Stimulated activated CD8-positive, alpha-beta memory T cell treated with anti-CD3 and anti-CD28 coated beads, Interleukin-12 subunit alpha, Interleukin-12 subunit beta, amount 100 ng/mL, for 1 hour (primary cell): Measurements from ENCODE around the gene ADH1B.
"Not testable (repeated sequence)": the region's sequence is repeated elsewhere in the genome, so short reads cannot be mapped to it uniquely, and the experiment has no call there.

Source experiments
- DNase-seq: peaks from one replicate; pipeline ENCODE4 v3.0.0-alpha.2; 2020; ENCODE audit warnings: low read depth

Gene ADH1B

DNA sequence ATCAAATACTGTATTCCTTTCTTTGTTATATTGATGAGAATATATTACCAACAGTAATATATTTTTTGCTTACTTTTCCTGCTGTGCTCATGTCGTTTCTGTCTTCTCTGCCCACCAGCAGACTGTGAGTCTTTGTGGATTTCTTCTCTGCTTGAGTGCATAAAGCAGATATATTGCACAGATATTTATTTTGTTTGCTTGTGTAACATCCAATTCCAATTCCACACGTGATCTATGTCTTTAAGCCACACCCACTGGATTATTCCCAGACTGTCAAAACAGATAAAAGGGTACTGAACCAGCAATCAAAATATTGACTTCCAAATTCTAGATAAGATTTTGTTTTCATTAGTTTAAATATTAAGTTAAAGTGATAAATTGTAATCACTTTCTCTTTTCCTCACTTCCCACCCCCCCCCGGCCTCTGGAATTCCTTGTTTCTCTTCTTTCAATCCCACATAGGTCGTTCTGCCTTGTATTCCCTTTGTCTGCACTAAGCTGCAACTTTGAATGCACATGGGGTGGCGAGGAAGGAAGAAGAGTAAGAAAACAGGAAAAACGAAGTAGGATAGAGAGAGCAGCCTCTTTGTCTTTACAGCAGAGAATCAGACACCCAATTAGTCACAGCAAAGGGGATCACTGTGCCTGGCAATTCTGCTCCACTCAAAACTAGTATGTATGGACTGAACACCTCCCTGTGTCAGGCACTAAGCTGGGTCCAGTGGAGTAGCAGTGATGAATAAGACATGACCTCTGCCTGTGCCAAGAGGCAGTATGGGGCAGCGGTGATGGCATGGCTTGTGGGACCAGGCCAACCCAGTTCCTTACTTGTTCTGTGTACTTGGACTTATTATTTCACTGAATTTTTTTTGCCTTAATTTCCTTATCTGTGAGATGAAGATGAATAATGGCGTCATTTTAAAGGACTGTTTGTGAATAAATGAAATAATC is at the start of gene ADH1B:
Gene ADH1B, minus strand, starts transcription at position 161 of the 951 bp plus-strand sequence. Its CDS starts 70 bp downstream, at position 91.
- no peak for DNase-seq

DNA sequence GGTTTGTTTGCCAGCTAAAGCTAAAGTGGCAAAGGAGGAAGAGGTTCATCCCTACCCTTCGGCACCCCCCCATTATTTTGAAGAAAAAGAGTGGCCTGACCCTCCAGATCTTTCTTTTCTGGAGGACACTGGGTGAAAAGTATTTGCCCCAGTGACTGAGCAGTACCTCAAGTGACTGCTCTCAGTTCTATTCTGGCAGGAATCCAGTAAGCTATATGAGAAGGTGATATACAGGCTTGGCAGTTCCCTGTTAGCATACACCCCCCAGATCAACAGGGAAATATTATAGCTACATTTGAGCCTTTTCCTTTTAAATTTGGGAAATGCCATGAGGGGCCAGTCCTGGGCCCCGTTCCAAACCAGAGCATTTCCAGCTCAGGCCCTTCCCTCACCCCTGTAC is 46.6 kb upstream of the ADH1B start:
- DNase-seq, result not testable (repeated sequence)

DNA sequence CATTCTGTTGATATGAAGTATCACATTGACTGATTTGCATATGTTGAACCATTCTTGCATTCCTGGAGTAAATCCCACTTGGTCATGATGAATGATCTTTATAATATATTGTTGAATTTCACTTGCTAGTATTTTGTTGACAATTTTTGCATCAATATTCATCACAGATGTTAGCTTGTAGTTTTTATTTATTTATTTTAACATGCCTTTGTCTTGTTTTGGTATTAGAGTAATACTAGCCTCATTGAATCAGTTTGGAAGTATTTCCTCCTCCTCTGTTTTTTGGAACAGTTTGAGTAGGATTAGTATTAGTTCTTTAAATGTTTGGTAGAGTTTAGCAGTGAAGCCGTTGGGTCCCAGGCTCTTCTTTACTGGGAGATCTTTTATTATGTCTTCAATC is 45.3 kb upstream of the ADH1B start:
- no peak for DNase-seq

DNA sequence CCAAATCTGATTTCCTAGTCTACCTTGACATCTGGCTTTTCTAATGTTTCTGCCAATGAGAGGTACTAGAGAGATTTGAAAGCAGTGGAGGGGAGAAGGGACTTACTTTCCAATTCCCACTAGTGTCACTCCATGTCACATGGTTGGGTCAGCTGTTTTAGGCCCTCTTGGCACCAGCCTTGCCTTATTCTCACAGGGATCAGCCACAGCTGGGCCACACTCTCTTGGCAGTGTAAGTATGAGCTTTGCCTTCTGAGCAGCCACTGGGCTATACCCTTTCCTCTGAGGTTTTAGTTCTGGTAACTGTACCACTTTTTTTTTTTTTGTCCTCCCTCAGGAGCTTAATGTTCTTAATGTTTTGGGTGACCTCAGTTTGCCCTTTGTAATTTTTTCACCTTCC is 41.6 kb upstream of the ADH1B start:
- DNase-seq, result no peak

DNA sequence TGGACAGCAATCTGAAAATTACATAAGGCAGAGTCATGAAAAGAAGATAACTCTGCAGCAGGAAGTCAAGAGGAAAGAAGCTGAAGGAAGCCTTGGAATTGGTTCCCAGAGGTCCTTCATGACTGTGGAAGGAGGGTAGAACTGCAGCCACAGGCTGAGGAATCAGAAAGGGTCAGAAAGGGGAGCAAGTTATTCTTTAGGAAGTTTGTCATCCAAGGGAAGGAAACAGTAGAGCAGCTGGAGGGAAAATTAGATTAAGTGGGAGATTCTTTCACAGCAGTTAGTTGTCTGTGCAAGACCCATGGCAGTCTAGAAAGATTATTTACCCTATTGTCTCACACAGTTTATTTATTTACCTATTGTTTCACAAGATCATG is 40.7 kb upstream of the ADH1B start:
- no peak for DNase-seq

DNA sequence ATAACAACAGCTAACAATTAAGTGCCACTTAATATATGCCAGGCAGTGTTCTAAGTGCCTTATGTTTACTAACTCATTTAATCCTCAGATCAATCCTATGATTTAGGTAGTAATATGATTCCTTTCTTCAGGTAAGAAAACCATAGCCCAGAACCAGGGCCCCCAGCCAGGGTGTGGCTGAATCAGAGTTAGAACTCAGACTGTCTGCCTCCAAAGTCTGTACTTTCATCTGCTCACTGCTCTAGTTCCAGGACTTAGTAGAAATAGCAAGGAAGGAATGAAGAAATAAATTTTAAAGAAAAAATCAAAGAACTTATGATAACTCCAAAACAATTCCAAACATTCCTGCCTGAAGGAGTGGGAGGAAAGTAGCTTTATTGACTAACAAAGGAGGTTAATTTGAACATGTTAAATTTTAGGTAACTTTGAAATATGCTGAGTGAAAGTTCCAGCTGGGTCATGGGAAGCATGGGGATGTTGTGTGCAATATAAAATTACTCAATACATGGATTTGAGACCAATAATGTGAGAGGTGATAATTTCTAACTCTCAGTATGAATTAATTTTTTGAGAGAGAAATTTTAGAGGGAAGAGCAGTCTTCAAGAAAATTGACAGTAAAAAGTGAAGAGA is 40.2 kb upstream of the ADH1B start:
- no peak for DNase-seq

DNA sequence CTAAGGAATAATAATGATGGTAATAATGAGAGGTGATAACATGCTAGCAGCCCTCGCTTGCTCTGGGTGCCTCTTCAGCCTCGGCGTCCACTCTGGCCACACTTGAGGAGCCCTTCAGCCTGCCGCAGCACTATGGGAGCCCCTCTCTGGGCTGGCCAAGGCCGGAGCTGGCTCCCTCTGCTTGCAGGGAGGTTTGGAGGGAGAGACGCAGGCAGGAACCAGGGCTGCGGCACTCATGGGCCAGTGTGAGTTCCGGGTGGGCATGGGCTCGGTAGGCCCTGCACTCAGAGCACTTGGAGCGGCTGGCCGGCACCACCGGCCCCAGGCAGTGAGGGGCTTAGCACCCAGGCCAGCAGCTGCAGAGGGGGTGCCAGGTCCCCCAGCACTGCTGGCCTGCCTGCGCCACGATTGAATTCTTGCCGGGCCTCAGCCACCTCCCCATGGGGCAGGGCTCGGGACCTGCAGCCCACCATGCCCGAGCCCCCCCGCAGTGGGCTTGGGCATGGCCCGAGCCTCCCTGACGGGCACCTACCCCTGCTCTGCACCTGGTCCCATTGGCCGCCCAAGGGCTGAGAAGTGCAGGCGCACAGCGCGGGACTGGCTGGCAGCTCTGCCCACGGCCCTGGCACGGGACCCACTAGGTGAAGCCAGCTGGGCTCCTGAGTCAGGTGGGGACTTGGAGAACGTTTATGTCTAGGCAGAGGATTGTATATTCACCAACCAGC is 38.4 kb upstream of the ADH1B start:
- DNase-seq, result no peak

DNA sequence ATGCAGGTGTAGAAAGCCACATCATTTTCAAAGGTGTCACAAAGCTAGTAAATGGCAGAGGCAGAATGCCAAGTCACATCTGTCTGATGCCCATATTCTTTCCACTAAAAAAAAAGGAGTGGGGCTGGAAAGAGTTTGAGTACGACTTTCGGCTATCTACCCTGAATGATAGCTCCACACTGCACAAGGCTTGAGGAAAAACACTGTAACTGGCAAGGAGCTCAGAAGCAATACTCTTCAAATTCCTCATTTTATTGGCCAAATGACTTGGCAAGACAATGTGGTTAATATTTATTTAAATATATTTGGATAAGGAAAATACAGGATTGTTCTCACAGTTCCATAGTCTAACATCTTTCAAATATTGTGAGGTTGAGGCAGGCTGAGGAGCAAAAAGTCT is 36.7 kb upstream of the ADH1B start:
- no peak for DNase-seq

DNA sequence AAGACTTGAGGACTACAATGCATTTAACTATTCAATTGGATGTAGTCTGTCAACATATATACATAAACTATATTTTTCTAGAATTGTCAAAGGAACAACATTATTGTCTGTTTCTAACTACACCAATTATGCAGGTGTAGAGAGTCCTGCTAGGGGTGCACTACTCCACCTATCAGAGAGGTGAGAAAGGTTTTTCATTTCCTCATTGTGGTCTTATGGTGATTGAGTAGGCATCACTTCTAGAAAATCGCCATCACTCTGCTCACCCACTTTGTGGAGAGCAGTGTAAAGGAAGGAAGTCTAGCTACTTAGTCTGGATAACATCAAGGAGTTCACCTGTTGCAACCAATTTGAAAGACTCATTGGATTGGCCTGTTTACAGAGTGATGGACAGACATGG is 35.8 kb upstream of the ADH1B start:
- DNase-seq, result no peak

DNA sequence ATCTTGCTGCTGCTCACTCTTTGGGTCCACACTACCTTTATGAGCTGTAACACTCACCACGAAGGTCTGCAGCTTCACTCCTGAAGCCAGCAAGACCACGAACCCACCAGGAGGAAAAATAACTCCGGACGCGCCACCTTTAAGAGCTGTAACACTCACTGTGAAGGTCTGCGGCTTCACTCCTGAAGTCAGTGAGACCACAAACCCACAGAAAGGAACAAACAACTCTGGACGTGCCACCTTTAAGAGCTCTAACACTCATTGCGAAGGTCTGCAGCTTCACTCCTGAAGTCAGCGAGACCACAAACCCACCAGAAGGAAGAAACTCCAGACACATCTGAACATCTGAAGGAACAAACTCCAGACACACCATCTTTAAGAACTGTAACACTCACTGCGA is 34.9 kb upstream of the ADH1B start:
- not testable (repeated sequence) for DNase-seq

DNA sequence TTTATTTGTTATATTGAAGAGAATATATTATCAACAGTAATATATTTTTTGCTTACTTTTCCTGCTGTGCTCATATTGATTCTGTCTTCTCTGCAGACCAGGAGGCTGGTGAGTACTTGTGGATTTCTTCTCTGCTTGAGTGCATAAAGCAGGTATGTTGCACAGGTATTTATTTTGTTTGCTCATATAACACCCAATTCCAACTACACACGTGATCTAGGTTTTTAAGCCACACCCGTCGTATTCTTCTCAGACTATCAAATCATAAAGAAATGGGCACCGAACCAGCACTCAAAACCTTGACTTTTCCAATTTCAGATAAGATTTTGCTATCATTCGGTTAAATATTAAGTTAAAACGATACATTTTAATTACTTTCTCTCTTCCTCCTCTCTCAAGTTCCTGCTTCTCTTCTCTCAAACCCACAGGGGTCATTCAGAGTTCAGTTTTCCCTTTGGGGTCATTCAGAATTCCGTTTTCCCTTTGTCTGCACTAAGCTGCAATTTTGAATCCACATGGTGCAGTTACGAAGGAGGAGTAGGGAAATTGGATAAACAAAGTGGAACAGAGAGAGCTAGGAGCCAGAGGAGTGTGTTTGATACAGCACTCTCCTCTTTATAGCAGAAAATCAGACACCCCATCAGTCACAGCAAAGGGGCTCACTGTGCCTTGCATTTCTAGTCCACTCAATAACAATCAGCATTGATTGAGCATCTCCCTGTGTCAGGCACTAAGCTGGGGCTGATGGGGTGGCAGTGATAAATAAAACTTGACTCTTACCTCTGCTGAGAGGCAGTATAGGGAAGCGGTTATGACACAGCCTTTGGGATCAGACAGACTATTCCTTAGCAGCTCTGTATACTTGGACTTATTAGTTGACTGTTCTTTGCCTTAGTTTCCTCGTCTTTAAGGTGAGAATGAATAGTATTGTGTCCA is 31.7 kb upstream of the ADH1B start, which contains the start of gene ADH1C:
Gene ADH1C, minus strand, starts transcription at position 145 of the 936 bp plus-strand sequence. Its CDS starts 71 bp downstream, at position 74.
- DNase-seq, result no peak

DNA sequence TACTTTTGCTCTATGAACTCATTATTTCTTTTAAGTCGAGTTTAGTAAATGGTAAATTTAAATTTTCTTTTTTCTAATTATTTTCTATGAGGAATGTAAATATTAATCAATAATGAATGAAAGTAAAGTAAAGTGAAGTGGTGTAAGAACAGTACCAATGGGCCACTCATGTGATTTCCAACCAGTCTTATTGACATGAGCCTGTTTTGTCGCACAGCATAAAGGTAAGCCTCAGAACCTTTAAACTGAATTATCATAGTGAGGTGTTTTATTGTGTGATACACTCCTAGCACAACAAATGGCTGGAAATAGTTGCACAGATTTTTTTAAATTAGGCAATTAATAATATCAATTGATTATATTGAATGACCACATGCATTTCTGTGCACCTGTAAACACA is 30.3 kb upstream of the ADH1B start:
- no peak for DNase-seq

DNA sequence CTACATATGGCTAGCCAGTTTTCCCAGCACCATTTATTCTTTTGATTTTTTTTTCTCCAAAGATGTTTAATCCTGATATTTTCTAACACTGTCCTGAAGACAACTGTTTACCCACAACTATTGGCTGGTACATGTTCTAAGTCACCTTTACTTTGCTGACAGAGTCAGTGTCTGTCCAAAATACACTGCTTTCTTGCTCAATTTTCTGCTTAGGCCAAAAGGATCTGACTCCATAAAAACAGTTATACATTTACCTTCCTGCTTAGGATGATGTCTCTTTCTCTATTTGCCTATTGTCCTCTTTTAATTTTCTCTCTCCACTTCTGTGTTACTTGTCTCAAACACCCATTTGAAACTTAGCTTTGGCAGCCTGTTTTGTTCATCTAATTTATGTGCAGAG is 28.1 kb upstream of the ADH1B start:
- no peak for DNase-seq

DNA sequence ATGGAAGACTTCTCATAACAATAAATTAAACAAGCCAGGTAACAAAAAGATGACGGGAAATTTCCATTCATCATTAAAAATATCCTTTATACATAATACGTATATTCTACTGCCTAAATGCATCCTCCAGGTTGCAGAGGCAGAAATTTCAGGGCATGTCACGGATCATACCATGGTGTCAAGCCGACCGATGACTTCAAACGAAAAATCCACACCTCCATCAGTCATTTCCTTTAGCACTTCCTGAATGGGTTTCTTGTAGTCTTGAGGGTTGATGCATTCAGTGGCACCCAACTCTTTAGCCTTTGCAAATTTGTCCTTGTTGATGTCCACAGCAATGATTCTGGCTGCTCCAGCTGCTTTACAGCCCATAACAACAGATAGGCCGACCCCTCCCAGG is 21.4 kb upstream of the ADH1B start:
- not testable (repeated sequence) for DNase-seq

DNA sequence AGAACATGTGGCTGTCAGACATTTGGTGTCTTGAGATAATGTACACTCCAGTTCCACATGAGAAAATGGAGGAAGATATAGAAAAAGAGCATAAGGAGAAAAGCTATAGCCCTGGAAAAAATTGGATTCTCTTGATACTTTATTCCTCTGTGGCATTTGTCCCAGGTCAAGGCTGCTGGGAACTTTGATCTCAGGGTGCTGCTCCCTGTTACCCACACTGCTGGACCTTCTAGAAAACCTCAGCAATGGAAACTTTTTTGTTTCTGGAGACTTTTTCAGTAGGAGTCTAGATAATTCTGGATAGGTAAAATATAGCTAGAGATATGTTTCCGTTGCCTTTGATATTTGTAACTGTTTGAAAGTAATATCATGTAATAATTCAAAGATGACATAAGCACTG is 20.2 kb upstream of the ADH1B start:
- DNase-seq, result no peak

DNA sequence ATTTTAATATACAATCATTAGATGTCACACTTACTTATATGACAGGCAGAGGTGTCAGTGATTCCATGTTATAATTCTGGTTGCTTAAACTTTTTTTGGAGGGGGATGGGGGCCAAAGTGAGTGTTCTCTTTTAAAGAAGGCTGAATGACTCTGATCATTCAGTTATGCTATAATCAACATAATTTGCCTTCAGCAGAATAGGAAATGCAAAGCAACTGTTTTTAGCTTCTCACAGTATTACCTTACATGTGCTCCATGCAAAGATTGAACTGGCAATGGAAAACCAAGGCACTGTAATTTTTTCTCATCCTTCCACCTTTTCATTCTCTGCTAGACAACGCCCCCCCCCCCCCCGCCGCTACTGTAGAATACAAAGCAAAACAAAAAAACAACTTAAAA is 18.0 kb upstream of the ADH1B start:
- no peak for DNase-seq

DNA sequence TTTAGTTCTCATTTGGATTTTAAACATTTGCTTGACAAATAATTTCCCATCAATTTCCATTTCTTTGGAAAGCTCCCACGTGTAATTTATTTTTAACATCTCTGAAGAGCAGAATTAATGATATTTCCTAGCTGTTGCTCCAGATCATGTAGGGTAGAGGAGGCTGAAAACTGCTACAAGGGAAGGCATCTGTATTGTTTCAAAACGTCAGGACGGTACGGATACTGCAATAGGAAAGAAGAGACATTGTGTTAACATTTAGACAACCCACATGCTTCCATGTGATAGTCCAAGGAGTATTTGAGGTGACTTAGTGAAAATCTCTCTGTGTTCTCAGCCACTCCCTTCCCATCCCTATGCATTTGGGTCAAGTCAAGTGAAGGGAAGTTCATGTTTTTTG is 15.4 kb upstream of the ADH1B start:
- no peak for DNase-seq

DNA sequence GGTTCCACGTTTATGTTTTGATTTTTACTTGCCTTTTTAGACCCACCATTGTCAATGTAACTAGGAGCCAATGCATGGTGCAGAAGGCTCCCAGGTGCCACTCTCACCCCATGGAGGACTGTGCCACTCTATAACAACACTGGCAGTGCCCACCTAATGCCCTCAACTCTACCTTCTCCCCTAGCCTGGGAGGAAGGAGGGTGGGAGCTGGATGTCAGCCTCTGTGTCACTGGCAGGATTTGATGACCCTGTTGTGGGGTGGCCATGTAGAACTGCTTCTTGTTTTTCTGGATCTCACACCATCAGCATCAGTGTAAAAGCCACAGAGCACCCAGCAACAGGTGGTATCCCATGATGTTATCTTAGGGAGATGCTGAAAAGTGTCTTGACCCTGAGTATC is 13.7 kb upstream of the ADH1B start:
- no peak for DNase-seq

DNA sequence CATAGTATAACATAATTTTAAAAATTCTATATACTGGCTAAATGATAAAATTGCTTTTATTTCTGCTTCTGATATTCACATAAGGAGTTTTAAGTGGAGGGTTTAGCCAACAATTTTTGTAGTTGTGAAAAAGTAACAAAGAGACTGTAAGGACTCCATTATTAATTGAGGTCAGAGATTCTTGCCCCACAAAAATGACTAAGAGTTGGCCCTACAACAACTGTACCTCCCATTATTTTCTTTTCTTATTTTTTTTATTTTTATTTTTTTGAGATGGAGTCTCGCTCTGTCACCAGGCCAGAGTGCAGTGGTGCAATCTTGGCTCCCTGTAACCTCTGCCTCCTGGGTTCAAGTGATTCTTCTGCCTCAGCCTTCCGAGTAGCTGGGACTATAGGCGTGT is 9.4 kb upstream of the ADH1B start:
- DNase-seq, result no peak

DNA sequence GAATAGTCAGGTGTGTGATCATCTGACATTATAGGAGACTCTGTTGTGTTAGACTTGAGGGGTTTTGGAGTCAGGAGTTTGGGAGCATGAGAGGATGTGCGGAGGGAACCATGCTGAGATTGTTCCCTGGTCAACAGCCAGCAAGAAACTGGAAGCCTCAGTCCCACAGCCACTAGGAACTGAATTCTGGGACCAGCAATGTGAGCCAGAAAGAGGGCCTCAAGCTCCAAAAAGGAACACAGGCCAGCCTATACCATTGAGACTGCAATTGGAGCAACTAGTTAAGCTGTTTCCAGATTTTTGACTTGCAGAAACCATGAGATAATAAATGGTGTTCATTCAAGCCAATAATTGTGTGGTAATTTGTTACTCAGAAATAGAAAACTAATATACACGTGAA is 8.7 kb upstream of the ADH1B start:
- DNase-seq, result no peak

DNA sequence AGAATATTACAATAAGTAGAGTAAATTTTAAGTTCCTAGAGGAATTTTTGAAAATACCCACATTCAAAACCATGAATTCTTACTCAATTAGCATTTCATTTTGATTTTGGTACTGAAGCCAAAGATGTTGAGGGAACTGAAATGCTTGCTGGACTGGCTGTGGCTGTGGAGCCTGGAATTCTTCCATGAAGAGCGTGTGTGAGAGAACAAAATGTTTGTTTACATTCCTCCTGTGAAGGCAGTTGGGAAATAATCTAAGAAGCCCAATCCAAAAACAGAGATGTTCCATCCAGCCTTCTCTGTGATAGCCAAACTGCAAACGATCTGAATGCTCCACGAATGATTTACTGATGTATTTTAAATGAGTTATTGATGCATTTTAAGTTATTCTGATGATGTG is 3.8 kb upstream of the ADH1B start:
- no peak for DNase-seq

DNA sequence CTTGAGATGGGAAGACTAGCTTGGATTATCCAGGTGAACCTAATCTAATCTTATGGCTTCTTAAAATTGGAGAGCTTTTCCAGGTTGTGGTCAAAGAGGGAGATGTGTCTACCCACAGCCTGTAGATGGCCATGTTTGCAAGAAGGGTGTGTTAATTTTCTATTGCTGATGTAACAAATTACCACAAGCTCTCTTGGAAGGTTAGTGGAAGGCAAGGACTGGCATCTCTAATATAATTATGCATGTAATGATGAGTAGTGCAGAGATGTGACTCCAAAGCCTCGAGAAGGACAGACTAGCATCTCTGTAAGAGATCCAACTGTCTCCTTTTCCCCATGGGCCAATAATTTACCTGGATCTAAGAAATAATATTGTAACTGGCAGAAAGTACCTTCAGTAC is 3.2 kb upstream of the ADH1B start:
- DNase-seq, result no peak
